Measurements from ENCODE around the gene ABHD17B. TPM values are rescaled to one million over a fixed set of nuclear protein-coding genes. Genes with fewer than 3 reads are reported as not detected.
A peak's percentile ranks its signal among the peaks of the same experiment; 100 is the strongest.
"Not testable (repeated sequence)": the region's sequence is repeated elsewhere in the genome, so short reads cannot be mapped to it uniquely, and the experiment has no call there.

Gene ABHD17B
- total RNA-seq = 10 to 100 TPM; 11.5 to 67.2 (median 16.2) TPM

- intact Hi-C loops (cut with DNase I; ENCODE audit: low total_unique reads) = no loop called here
- no peaks in the 10 kb centered on the region for H3K9me3 ChIP-seq
- no peaks in the 10 kb centered on the region for H3K36me3 ChIP-seq
These were observed at the start of gene ABHD17B, which contains the start of gene C9orf85 for GRCh38 chr9:71911061-71911907. Gene ABHD17B (minus strand): TSS chr9:71911193. CDS start chr9:71875080, 36,113 bp downstream. Gene C9orf85 (plus strand): TSS chr9:71911639. CDS start chr9:71911735, 96 bp downstream.

GRCh38 chr9:71955300-71955915 is 44.4 kb upstream of the ABHD17B start:
- no peaks in the 10 kb centered on the region for H3K9me3 ChIP-seq
- H3K27me3 ChIP-seq = no peaks in the 10 kb centered on the region
- H3K4me3 ChIP-seq = no peak overlapping the region
- no peaks in the 10 kb centered on the region for H3K36me3 ChIP-seq
- intact Hi-C loops (cut with DNase I; ENCODE audit: low total_unique reads) = no loop called here
- DNase-seq = no peak
- no peaks in the 10 kb centered on the region for H3K4me1 ChIP-seq
- no peak overlapping the region for H3K27ac ChIP-seq
- TF ChIP-seq, protein P1, sequence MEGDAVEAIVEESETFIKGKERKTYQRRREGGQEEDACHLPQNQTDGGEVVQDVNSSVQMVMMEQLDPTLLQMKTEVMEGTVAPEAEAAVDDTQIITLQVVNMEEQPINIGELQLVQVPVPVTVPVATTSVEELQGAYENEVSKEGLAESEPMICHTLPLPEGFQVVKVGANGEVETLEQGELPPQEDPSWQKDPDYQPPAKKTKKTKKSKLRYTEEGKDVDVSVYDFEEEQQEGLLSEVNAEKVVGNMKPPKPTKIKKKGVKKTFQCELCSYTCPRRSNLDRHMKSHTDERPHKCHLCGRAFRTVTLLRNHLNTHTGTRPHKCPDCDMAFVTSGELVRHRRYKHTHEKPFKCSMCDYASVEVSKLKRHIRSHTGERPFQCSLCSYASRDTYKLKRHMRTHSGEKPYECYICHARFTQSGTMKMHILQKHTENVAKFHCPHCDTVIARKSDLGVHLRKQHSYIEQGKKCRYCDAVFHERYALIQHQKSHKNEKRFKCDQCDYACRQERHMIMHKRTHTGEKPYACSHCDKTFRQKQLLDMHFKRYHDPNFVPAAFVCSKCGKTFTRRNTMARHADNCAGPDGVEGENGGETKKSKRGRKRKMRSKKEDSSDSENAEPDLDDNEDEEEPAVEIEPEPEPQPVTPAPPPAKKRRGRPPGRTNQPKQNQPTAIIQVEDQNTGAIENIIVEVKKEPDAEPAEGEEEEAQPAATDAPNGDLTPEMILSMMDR (IDR thresholded peaks at IDR 0.05) = no peak
- no peak for TF ChIP-seq POLR2A (IDR thresholded peaks at IDR 0.05)

More at GRCh38 chr9:71911061-71911907, at the start of gene ABHD17B, which contains the start of gene C9orf85:
- Histone ChIP-seq H3K27me3 (no peaks in the 10 kb centered on the region), H3K4me1 (peaks cover 0 to 4% of the 10 kb centered on the region in 2 donors), H3K4me3 (peak within 1 kb of the TSS; percentile 76 to 92), H3K27ac (peak within 1 kb of the TSS; percentile 92 to 97)
- DNase-seq = peak; percentile 98 to 99
- TF ChIP-seq POLR2A (IDR thresholded peaks at IDR 0.05) = peak; percentile 97 to 98
- TF ChIP-seq, protein P1 (IDR thresholded peaks at IDR 0.05) = peak in 1 of 4 experiments; percentile 13

GRCh38 chr9:71954652-71955051 is 43.7 kb upstream of the ABHD17B start:
- H3K9me3 ChIP-seq; H3K36me3 ChIP-seq; intact Hi-C loops (cut with DNase I; ENCODE audit: low total_unique reads); H3K4me3 ChIP-seq; H3K27me3 ChIP-seq; DNase-seq; H3K27ac ChIP-seq; H3K4me1 ChIP-seq: not testable (repeated sequence)

DNA sequence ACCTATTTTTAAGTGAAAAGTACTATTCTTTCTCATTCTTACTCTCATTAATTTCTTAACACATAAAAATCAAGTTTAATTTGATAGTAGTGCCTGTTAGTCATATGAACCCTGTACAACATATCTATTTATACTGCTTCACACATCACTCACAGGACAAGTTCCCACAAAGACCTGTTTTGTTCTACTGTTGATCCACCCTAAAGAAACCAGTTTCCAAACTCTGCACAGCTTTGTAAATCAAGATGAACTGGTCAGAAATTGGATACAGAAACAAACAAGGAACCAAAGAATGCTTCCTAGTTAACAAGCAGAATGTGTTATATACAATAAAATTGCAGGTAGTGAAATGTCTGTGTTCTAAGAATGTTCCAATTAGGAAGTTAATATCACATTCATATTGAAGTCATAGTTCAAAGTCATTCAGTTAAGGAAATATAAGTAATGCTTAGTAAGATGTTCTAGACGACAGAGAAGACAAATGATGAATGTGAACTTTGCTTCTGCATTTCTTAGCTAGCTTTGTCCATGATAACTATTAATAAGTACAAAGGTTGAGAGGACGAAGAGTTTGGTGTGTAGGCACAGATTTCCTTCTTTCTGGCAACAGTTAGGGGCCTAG is 33.9 kb upstream of the ABHD17B start:
- intact Hi-C loops (cut with DNase I; ENCODE audit: low total_unique reads) = no loop called here
- Histone ChIP-seq H3K4me3 (no peak overlapping the region), H3K27me3 (no peaks in the 10 kb centered on the region), H3K9me3 (no peaks in the 10 kb centered on the region), H3K4me1 (no peaks in the 10 kb centered on the region), H3K27ac (no peak overlapping the region), H3K36me3 (no peaks in the 10 kb centered on the region)
- TF ChIP-seq, protein P1 (IDR thresholded peaks at IDR 0.05) = no peak
- no peak for TF ChIP-seq POLR2A (IDR thresholded peaks at IDR 0.05)
- no peak for DNase-seq

- H3K4me1 ChIP-seq = no peaks in the 10 kb centered on the region
- H3K4me3 ChIP-seq = no peak overlapping the region
- H3K36me3 ChIP-seq = no peaks in the 10 kb centered on the region
- H3K9me3 ChIP-seq = no peaks in the 10 kb centered on the region
- no peak overlapping the region for H3K27ac ChIP-seq
- DNase-seq = no peak
- intact Hi-C loops (cut with DNase I; ENCODE audit: low total_unique reads) = no loop called here
- no peaks in the 10 kb centered on the region for H3K27me3 ChIP-seq
- TF ChIP-seq, protein P1 (IDR thresholded peaks at IDR 0.05) = no peak
- no peak for TF ChIP-seq POLR2A (IDR thresholded peaks at IDR 0.05)
These were observed 31.1 kb upstream of the ABHD17B start for GRCh38 chr9:71941998-71942567.
